Measurements from ENCODE around the gene ANO2.

GRCh38 chr12:5588176-5588575, 356.9 kb downstream of the ANO2 start:
- TF ChIP-seq EP300 (IDR thresholded peaks at IDR 0.05) (no peak), POLR2A (IDR thresholded peaks at IDR 0.05; ENCODE audit: low read depth) (no peak), CTCF (IDR thresholded peaks at IDR 0.05) (no peak), POLR2AphosphoS5 (IDR thresholded peaks at IDR 0.05) (no peak)
